Ovary (tissue), 9 donors: ENCODE measurements around the gene DNMT3A. TPM values are rescaled to one million over a fixed set of nuclear protein-coding genes. Genes with fewer than 3 reads are reported as not detected.

Experiments
- DNase-seq, 5 donors: peaks; one replicate each; pipeline ENCODE4 v3.0.0-alpha.2; 2019 to 2020
- H3K27ac ChIP-seq, 2 donors: fragments of 200-600 bp; one replicate each; pipeline versions ENCODE4 v1.5.1 to v1.8.0; 2019 to 2022
- H3K27me3 ChIP-seq: fragments of 200-600 bp; one replicate; pipeline ENCODE4 v1.8.0; 2022
- H3K36me3 ChIP-seq: fragments of 200-600 bp; sonication (generic); one replicate; pipeline ENCODE4 v1.5.1; 2019
- H3K4me1 ChIP-seq: one replicate; pipeline ENCODE4 v1.8.1; 2013; ENCODE audit warnings: mild to moderate bottlenecking, moderate library complexity; ENCODE audit not compliant: insufficient read depth
- H3K4me3 ChIP-seq: fragments of 200-600 bp; sonication (generic); one replicate; pipeline ENCODE4 v1.5.1; 2017
- H3K9me3 ChIP-seq, 2 donors: fragments of 200-600 bp in 1 of 2; sonication (generic) in 1 of 2; one replicate each; pipeline versions ENCODE4 v1.5.1 to v1.8.1; 2013 to 2019; ENCODE audit warnings: mild to moderate bottlenecking in 1 of 2, moderate library complexity in 1 of 2
- EP300 ChIP-seq: sonication (generic); formaldehyde crosslinking; IDR thresholded peaks from one replicate; pipeline ENCODE4 v1.6.1; 2017; ENCODE audit warnings: antibody characterized with exemption
- POLR2A ChIP-seq: fragments of 450-650 bp; IDR thresholded peaks from one replicate; pipeline ENCODE4 v1.6.1; 2017; ENCODE audit warnings: antibody characterized with exemption, mild to moderate bottlenecking, moderate library complexity
- WGBS, 3 donors: extraction: QIAGEN DNeasy Blood & Tissue Kit in 1 of 3; methylation state at CpG; one replicate each; pipeline versions ENCODE4 v1.1.5 to v1.1.7; 2013 to 2017; 5-methylcytosine and 5-hydroxymethylcytosine counted together
- intact Hi-C, 4 donors: fragments of 100-400 bp; cut with DNase I; formaldehyde crosslinking; loops; one replicate each; pipeline versions ENCODE4 v1.11.0 to v1.15.1; 2022 to 2023
- polyA plus RNA-seq, 2 donors: library from polyadenylated mRNA; stranded (reverse); fragments of 200-250 nt in 1 of 2; fragments of 350-450 nt in 1 of 2; fragmentation: Illumina TruSeq in 1 of 2; extraction: RNeasy Lipid Tissue Mini Kit (QIAGEN cat#74804) in 1 of 2; gene quantifications; one replicate each; pipeline ENCODE4 v1.2.3, GENCODE V29; 2013 to 2014
- total RNA-seq, 7 donors: library from RNA; depleted of rRNA in 2 of 7; stranded (reverse); fragments of >200 nt in 2 of 7; fragmentation: NEBNext Ultra II Directional in 3 of 7; extraction: Animal tissue kit (Norgen Biotek cat#: 25700) in 3 of 7; gene quantifications; one replicate each; pipeline versions ENCODE4 v1.1.0 to v1.2.4, GENCODE V29; 2016 to 2023
- TF ChIP-seq, protein P1 (sequence below), 3 donors: fragments of 450-650 bp in 2 of 3; fragments of 200-600 bp in 1 of 3; IDR thresholded peaks; one replicate each; pipeline versions ENCODE4 v1.5.1 to v1.8.0; 2016 to 2022; ENCODE audit warnings: antibody characterized with exemption in 3 of 3, mild to moderate bottlenecking in 1 of 3
- donor health status: DM: no; HTN: no; CAD: no; lungs with moderate emphysema.
- donor health status: DM: no; HTN: no; CAD: no.
- donor health status: Bipolar disorder and iron deficiency.
- donor health status: DM: yes; HTN: yes; CAD: no.
- donor health status: DM: no; HTN: no; CAD: no.
- donor health status: DM: yes; HTN: yes; CAD: no.

The DNMT3A gene
- total and polyA plus RNA-seq, 9 donors: 11.3 to 72.7 (median 46.7) TPM

- Histone ChIP-seq H3K4me1 (peaks cover 21% of the 10 kb centered on the region), H3K36me3 (no peaks in the 10 kb centered on the region), H3K9me3 (no peaks in the 10 kb centered on the region), H3K27me3 (no peaks in the 10 kb centered on the region), H3K27ac (peak overlapping the region in 1 of 2 donors; percentile 35), H3K4me3 (no peak overlapping the region)
- WGBS, 3 donors: 59 to 62% (median 59%) methylated on average over 5 of the region's 5 CpGs
- intact Hi-C loops: loop anchor here in 2 of 4 donors (10.0 kb wide), 2 partner anchors 53 to 63 kb away; partner anchors contain the start of gene DNMT3A (in 1 of the 2)
- DNase-seq: peak in 3 of 5 donors; percentile 59 to 65 (median 61)
- TF ChIP-seq POLR2A: no peak
- TF ChIP-seq EP300: no peak
- TF ChIP-seq, protein P1, sequence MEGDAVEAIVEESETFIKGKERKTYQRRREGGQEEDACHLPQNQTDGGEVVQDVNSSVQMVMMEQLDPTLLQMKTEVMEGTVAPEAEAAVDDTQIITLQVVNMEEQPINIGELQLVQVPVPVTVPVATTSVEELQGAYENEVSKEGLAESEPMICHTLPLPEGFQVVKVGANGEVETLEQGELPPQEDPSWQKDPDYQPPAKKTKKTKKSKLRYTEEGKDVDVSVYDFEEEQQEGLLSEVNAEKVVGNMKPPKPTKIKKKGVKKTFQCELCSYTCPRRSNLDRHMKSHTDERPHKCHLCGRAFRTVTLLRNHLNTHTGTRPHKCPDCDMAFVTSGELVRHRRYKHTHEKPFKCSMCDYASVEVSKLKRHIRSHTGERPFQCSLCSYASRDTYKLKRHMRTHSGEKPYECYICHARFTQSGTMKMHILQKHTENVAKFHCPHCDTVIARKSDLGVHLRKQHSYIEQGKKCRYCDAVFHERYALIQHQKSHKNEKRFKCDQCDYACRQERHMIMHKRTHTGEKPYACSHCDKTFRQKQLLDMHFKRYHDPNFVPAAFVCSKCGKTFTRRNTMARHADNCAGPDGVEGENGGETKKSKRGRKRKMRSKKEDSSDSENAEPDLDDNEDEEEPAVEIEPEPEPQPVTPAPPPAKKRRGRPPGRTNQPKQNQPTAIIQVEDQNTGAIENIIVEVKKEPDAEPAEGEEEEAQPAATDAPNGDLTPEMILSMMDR (IDR thresholded peaks at IDR 0.05): no peak
These were observed 60.2 kb downstream of the DNMT3A start for GRCh38 chr2:25281522-25281921.

DNA sequence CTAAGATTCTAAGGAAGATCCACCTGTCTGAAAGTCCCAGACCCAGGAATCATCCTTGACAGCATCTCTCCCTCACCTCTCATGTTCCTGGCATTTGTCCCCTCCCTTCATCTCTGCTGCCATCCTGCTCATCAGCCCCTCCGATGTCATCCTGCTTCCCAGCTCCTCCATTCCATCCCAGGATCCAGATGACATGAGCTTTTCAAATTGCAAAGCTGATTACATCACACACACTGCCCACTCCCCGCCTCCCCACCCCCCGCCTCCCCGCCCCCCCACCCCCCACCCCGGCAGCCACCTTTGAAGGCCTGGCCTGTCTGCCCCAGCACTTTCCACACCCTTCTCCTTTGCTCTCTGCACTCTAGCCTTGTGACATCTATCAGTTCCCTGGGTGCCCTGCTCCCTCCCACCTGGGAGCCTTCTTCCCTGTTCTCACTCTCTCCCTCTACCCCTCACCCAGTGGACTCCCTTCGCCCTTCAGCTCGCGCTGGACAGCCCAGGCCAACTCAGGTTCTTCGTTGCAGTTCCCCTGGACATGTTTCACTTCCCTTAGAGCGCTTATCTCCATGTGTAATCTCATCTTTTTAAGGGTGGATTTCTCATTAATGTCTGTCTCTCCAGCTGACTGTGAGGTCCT, 61.6 kb downstream of the DNMT3A start:
- Histone ChIP-seq H3K4me1 (peaks cover 23% of the 10 kb centered on the region), H3K27ac (no peak overlapping the region), H3K27me3 (no peaks in the 10 kb centered on the region), H3K4me3 (no peak overlapping the region), H3K36me3 (no peaks in the 10 kb centered on the region), H3K9me3 (no peaks in the 10 kb centered on the region)
- DNase-seq: no peak
- 81 to 88% (median 88%) methylated on average over 10 of the region's 10 CpGs for WGBS, 3 donors
- intact Hi-C loops: loop anchor here in 2 of 4 donors (10.0 kb wide), 2 partner anchors 55 to 65 kb away; partner anchors contain the start of gene DNMT3A (in 1 of the 2)
- TF ChIP-seq, protein P1 (IDR thresholded peaks at IDR 0.05): no peak
- TF ChIP-seq EP300 (no peak), POLR2A (no peak)

DNA sequence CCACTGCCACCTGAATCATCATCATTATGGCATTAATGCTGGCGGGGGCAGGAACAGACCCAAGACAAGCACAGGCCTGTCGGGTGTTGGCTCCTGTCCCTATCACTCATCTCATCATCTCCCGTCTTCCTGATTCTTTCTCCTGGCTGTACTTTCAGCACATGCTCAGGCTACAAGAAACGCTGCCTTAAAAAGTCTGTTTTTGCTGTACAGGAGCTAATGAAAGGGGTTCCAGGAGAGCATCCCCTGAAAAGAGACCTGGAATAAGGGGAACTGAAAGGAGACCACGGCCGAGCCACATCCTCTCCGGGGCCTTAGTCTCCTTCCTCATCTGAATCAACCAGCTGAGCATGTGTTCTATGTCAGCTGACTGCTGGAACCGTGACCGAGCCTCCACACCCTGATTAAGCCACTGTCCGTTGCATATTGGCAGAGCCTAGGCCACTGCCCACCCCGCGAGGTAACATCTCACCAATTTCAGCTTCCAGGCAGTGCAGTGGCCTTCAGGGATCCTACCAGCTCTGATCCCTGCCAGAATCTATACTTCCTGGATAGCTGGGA, 62.6 kb downstream of the DNMT3A start:
- intact Hi-C loops: no loop called here

DNA sequence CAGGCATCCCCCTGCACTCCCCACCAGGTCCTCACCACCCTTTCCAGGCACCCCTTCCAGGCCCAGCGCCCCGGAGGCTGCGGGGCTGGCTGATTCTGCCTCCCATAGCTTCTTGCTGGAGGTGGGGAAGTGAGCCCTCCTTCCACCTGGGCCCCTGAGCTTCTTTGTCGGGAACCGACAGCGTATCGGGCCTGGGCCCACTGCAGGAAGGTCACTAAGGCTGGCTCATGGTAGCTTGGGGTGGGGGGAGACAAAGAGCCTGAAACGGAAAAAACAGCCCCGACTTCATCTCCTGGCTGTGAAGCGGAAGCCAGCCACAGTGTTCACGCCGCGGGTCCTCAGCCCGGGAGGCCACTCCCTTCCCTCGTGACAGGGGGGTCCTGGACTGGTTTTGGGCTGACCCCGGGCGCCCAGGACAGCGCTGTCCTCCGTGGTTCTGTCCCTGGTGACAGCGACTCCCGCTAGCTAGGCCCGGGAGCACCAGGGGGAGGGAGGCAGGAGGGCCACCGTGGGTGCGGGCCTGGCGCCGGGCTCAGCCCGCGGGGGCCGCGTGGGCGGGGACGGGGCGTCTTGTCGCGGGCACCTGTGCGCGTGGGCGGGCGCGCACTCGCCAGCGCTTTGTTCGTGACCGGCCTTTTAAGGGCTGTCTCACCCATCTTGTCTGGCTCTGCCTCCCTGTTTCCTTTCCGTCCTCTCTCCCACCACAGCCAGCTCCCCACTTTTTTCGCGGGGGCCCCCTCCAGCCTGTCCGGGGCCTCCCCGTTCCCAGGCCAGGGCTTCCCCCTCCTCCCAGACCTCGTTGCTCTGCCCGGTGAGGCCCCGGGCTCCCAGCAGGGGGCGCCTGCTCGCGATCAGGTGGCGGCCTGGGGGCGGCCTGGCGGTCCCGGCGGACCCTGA, 64.9 kb downstream of the DNMT3A start:
- peak; percentile 37 to 71 (median 60) for DNase-seq
- TF ChIP-seq, protein P1 (IDR thresholded peaks at IDR 0.05): peak in 1 of 3 donors; percentile 60
- no peak for TF ChIP-seq POLR2A
- 38 to 63% (median 58%) methylated on average over 56 to 60 of the region's 60 CpGs for WGBS, 3 donors
- Histone ChIP-seq H3K27ac (peak overlapping the region; percentile 27 to 68), H3K36me3 (no peaks in the 10 kb centered on the region), H3K27me3 (no peaks in the 10 kb centered on the region), H3K4me3 (peak overlapping the region; percentile 30), H3K4me1 (peaks cover 20% of the 10 kb centered on the region), H3K9me3 (no peaks in the 10 kb centered on the region)
- intact Hi-C loops: no loop called here

More for the DNA sequence above, 62.6 kb downstream of the DNMT3A start:
- H3K36me3 ChIP-seq: no peaks in the 10 kb centered on the region
- no peak overlapping the region for H3K4me3 ChIP-seq
- 34 to 40% (median 36%) methylated on average over 12 of the region's 12 CpGs for WGBS, 3 donors
- no peaks in the 10 kb centered on the region for H3K9me3 ChIP-seq
- TF ChIP-seq EP300: no peak
- TF ChIP-seq, protein P1 (IDR thresholded peaks at IDR 0.05): no peak
- H3K27me3 ChIP-seq: no peaks in the 10 kb centered on the region
- H3K27ac ChIP-seq: no peak overlapping the region
- peaks cover 25% of the 10 kb centered on the region for H3K4me1 ChIP-seq
- DNase-seq: peak in 4 of 5 donors; percentile 51 to 73 (median 64)
